Measurements from ENCODE around the gene CTNNA3.
A peak's percentile ranks its signal among the peaks of the same experiment; 100 is the strongest.
"Not testable (repeated sequence)": the region's sequence is repeated elsewhere in the genome, so short reads cannot be mapped to it uniquely, and the experiment has no call there.

Gene CTNNA3

DNA sequence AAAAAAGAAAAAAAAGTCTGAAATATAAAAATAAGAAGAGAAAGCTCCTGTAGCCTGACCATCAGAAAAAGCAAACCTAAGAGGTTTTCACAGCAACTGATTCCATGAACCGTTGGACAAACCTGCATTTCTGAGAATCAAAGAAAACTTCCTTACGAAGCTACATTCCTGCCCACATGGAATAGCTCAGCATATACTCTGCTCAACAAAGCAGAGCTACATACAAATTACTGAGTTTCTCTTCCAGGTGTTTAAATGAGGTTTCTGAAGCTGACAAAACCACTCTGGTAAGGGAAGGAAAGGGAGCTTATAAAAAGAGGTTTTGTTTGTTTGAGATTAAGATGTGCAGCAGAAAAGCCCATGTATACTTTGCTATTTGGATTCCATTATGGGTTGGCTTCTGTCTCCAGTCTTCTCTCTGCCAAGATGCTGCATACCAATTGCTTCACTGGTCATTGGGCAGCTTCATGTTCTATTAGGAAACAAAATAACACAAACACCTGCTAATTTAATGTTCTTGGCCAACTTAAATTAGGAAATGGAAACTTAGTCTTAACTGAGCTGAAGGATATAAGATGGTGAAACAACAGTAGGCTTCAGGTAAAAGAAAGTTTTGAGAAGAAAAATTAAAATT is 456.0 kb downstream of the CTNNA3 start:
- DNase-seq, result no peak

GRCh38 chr10:67230680-67231500 is 465.1 kb downstream of the CTNNA3 start:
- not testable (repeated sequence) for DNase-seq

GRCh38 chr10:67225226-67225625 is 470.8 kb downstream of the CTNNA3 start:
- DNase-seq, result no peak

- no peak for DNase-seq
Measured at GRCh38 chr10:67224553-67224952, 471.4 kb downstream of the CTNNA3 start.

GRCh38 chr10:67222934-67223333 is 473.1 kb downstream of the CTNNA3 start:
- DNase-seq, result no peak

- DNase-seq, result no peak
Measured at GRCh38 chr10:67221939-67222494, 474.0 kb downstream of the CTNNA3 start.

GRCh38 chr10:67211680-67212079 is 484.3 kb downstream of the CTNNA3 start:
- no peak for DNase-seq

GRCh38 chr10:67207923-67208322 is 488.1 kb downstream of the CTNNA3 start:
- not testable (repeated sequence) for DNase-seq

- DNase-seq, result no peak
Measured at GRCh38 chr10:67200913-67201564, 495.0 kb downstream of the CTNNA3 start.

GRCh38 chr10:67175354-67175753 is 520.6 kb downstream of the CTNNA3 start:
- no peak for DNase-seq

DNA sequence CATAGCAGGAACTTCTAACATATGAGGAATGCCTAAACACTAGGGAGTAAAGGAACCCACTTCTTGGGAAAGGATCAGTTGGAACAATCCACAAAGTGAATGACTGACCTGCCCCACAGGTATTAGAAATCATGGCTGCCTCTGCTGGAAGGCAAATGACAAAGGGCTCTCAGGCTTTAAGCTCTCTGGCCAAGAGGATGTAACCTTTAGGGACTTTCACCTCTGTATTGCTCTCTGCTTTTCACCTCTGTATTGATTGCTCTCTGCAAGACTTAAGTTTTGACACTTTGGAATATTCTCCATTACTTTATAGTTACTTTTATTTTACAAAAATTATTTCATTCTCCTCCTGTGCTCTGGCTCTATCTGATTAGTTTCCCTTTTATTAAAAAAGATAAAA is 522.2 kb downstream of the CTNNA3 start:
- DNase-seq, result no peak

DNA sequence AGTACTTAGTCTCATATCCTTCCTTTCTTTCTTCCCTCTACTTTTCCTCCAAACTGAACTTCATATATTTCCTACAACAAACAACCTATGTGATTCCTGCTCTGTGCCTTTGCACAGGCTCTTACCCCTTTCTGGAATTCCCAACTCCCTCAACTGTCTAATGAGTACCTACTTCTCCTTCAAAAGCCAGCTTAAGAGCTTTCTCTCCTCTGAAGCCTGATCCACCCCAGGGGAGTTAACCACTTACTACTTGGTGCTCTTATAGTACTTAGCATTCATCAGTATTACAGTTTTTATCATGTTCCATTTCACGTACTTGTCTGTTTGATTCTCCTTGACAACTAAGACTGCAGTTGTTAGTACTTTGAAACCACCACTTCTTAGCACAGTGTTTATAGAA is 524.0 kb downstream of the CTNNA3 start:
- no peak for DNase-seq

DNA sequence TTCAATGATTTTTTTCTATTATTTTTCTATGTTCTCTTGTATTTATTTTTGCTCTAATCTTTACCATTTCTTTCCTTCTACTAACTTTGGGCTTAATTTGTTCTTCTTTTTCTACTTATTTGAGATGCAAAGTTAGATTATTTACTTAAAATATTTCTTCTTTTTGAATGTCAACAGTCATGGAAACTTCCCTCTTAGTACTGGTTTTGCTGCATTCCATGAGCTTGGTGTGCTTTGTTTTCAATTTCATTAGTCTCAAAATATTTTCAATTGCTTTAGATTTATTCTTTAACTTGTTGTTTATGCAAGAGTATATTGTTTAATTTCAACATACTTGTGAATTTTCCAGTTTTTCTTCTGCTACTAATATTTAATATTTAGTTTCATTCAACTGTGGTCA is 539.8 kb downstream of the CTNNA3 start:
- DNase-seq, result no peak

DNA sequence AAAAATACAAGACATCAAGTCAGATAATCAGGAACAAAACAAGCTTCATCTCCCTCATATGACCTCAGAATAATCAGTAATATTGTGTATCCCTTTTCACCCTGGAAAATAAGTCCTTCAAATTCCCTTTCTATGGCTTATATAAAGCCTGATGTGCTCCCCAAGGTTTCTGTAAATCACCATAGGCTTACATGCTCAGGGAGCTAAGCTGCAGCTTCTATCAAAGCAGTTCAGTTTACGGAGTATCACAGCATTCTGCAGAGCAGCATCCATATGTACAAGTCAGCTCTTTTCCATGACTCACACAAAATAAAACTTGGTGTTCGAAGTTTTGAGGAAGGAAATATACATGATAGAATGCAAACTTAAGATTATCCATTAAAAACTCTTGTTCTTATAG is 544.5 kb downstream of the CTNNA3 start:
- DNase-seq, result no peak

GRCh38 chr10:67144530-67144929 is 551.5 kb downstream of the CTNNA3 start:
- DNase-seq, result no peak

DNA sequence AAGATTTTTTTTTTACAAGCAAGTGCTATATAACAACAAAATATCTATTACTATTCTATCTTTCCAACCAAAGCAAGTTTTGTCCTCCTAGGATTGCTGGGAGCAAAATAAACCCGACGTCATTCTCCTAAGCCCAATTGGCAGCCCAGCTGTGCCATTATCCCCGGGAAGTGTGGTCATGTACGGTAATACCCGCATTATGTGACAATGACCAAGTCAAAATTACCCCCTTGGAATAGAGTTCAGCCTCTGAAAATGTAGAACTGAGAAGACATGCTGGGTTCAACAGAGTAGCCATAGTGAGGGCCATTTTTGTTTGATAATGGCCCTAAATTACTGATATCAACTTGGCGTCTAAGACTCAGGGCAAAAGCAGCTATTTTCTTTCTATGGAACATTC is 554.7 kb downstream of the CTNNA3 start:
- no peak for DNase-seq

GRCh38 chr10:67140641-67141040 is 555.4 kb downstream of the CTNNA3 start:
- DNase-seq, result no peak

GRCh38 chr10:67127441-67127840 is 568.6 kb downstream of the CTNNA3 start:
- DNase-seq, result no peak

- DNase-seq, result no peak
Measured at GRCh38 chr10:67119651-67120050, 576.3 kb downstream of the CTNNA3 start.

DNA sequence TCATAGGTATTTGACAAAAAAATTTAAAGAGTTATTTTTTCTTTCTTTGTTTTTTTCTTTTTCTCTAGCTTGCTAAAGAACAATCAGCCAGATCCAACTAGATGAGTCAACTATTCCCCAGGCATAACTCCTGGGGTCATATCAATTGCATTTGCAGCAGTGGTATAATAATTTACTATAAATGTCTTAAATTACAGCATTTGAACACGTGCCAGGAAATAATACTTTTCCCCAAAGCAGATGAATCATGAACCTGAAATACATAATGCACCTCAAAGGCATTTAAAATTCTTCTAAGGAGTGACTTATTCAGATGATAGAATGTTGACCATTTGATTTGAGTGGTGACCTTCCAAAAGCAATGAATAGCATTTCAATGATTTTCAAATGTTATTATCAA is 580.0 kb downstream of the CTNNA3 start:
- DNase-seq, result peak; percentile 17

GRCh38 chr10:67114945-67115344 is 581.0 kb downstream of the CTNNA3 start:
- DNase-seq, result no peak

DNA sequence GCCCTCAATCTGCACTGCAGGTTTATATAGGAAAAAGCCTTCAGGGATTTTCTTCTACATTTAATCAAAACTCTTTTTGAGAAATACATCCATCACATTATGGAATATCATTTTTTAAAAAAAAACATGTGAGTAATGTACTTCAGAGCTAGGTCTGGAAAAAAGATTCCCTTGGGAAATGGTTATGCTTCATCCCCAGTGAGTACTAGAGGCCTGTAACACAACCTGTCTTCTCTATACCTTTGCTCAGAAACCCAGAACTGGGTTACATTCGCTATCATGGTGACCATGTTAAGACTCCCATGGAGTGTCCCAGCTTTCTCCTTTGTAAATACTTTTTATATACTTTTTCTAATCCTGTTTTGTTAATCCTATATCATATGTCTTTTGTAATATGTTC is 583.2 kb downstream of the CTNNA3 start:
- no peak for DNase-seq

DNA sequence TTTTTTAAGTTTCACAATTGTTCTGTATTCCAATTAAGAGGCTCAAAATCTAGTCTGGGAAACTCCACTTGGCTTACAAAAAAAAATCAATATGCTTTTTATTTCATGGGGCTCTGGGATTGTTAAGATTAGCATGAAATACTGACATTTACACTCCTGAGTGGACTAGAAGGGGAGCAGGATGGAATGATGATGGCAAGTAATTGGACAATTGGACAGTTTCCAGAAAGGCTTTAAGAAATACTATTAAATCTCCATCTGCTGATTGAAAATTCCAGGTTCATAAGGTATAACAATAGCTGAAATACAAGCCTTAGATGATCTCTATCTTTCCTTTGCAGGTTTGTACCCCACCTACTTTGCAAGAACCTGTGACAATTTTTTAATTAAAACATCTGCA is 585.7 kb downstream of the CTNNA3 start:
- no peak for DNase-seq

DNA sequence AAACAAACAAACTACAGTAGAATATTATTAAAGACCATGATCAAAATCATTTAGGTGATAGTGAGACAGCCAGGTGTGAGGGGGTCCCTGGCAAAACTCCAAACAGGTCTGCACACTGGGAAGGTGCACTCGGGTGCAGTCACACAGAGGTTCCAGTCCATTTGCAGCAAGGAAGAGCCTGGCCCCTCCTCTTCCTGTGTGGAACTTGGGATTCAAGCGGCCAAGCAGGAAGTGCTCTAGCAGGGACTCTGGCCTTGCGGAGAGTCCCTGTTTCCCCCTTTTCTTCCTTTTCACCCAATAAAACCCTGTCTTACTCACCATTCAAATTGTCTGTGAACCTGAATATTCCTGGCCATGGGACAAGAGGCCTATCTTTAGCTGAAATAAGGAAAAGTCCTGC is 588.3 kb downstream of the CTNNA3 start:
- DNase-seq, result no peak

Data from T1000 (cell line).